ENCODE results near the gene PGA3. TPM values are rescaled to one million over a fixed set of nuclear protein-coding genes. Genes with fewer than 3 reads are reported as not detected.
"Not testable (repeated sequence)": the region's sequence is repeated elsewhere in the genome, so short reads cannot be mapped to it uniquely, and the experiment has no call there.

The PGA3 gene
- polyA plus RNA-seq, 1 experiment: not detected

GRCh38 chr11:61198948-61199523 is 4.3 kb upstream of the PGA3 start:
- no peak for TF ChIP-seq CTCF (IDR thresholded peaks at IDR 0.05; ENCODE audit: insufficient read depth, low read depth, low read length)
- H3K36me3 ChIP-seq (ENCODE audit: control insufficient read depth, insufficient read depth, low read length): no peaks in the 10 kb centered on the region
- CTCF ChIA-PET: interaction anchor here (0.7 kb wide), 1 partner anchor 12 kb away, joined by 3 read pairs; no protein-coding TSS in a partner anchor
- POLR2A ChIA-PET: no interaction called here
- peaks cover 8% of the 10 kb centered on the region for H3K27me3 ChIP-seq (ENCODE audit: control insufficient read depth, insufficient read depth, low read length)
- no peak for DNase-seq (ENCODE audit: low read depth)
- H3K4me3 ChIP-seq (ENCODE audit: low read depth, low read length): no peak overlapping the region

- ChIA-PET POLR2A (no interaction called here), CTCF (interaction anchor here (1.1 kb wide), 1 partner anchor 15 kb away, joined by 3 read pairs; no protein-coding TSS in a partner anchor)
- H3K27me3 ChIP-seq (ENCODE audit: control insufficient read depth, insufficient read depth, low read length): peaks cover 3% of the 10 kb centered on the region; the same call in 1 of the 2 replicates
- H3K36me3 ChIP-seq (ENCODE audit: control insufficient read depth, insufficient read depth, low read length): no peaks in the 10 kb centered on the region
- no peak overlapping the region for H3K4me3 ChIP-seq (ENCODE audit: low read depth, low read length)
- TF ChIP-seq CTCF (IDR thresholded peaks at IDR 0.05; ENCODE audit: insufficient read depth, low read depth, low read length): no peak
- no peak for DNase-seq (ENCODE audit: low read depth)
These were observed 1.8 kb upstream of the PGA3 start for GRCh38 chr11:61201476-61201875.

GRCh38 chr11:61203873-61204272 is 558 bp downstream of the PGA3 start:
- H3K4me3 ChIP-seq (ENCODE audit: low read depth, low read length); H3K36me3 ChIP-seq (ENCODE audit: control insufficient read depth, insufficient read depth, low read length); H3K27me3 ChIP-seq (ENCODE audit: control insufficient read depth, insufficient read depth, low read length); DNase-seq (ENCODE audit: low read depth); POLR2A ChIA-PET; CTCF ChIA-PET: not testable (repeated sequence)

GRCh38 chr11:61204502-61205059 is 1.3 kb downstream of the PGA3 start:
- CTCF ChIA-PET; H3K4me3 ChIP-seq (ENCODE audit: low read depth, low read length); H3K36me3 ChIP-seq (ENCODE audit: control insufficient read depth, insufficient read depth, low read length); DNase-seq (ENCODE audit: low read depth); H3K27me3 ChIP-seq (ENCODE audit: control insufficient read depth, insufficient read depth, low read length); POLR2A ChIA-PET: not testable (repeated sequence)

- DNase-seq (ENCODE audit: low read depth); H3K36me3 ChIP-seq (ENCODE audit: control insufficient read depth, insufficient read depth, low read length); H3K27me3 ChIP-seq (ENCODE audit: control insufficient read depth, insufficient read depth, low read length); POLR2A ChIA-PET; H3K4me3 ChIP-seq (ENCODE audit: low read depth, low read length); CTCF ChIA-PET: not testable (repeated sequence)
These were observed 4.5 kb downstream of the PGA3 start for GRCh38 chr11:61207636-61208310.

GRCh38 chr11:61210629-61211028 is 7.3 kb downstream of the PGA3 start:
- DNase-seq (ENCODE audit: low read depth); POLR2A ChIA-PET; H3K36me3 ChIP-seq (ENCODE audit: control insufficient read depth, insufficient read depth, low read length); H3K4me3 ChIP-seq (ENCODE audit: low read depth, low read length); CTCF ChIA-PET; H3K27me3 ChIP-seq (ENCODE audit: control insufficient read depth, insufficient read depth, low read length): not testable (repeated sequence)

GRCh38 chr11:61211327-61211952 is 8.1 kb downstream of the PGA3 start:
- H3K4me3 ChIP-seq (ENCODE audit: low read depth, low read length); DNase-seq (ENCODE audit: low read depth); H3K36me3 ChIP-seq (ENCODE audit: control insufficient read depth, insufficient read depth, low read length); CTCF ChIA-PET; H3K27me3 ChIP-seq (ENCODE audit: control insufficient read depth, insufficient read depth, low read length); POLR2A ChIA-PET: not testable (repeated sequence)

- H3K4me3 ChIP-seq (ENCODE audit: low read depth, low read length); CTCF ChIA-PET; DNase-seq (ENCODE audit: low read depth); H3K27me3 ChIP-seq (ENCODE audit: control insufficient read depth, insufficient read depth, low read length); POLR2A ChIA-PET; H3K36me3 ChIP-seq (ENCODE audit: control insufficient read depth, insufficient read depth, low read length): not testable (repeated sequence)
These were observed 8.9 kb downstream of the PGA3 start for GRCh38 chr11:61212202-61212601.

- DNase-seq (ENCODE audit: low read depth); CTCF ChIA-PET; H3K27me3 ChIP-seq (ENCODE audit: control insufficient read depth, insufficient read depth, low read length); H3K4me3 ChIP-seq (ENCODE audit: low read depth, low read length); H3K36me3 ChIP-seq (ENCODE audit: control insufficient read depth, insufficient read depth, low read length); POLR2A ChIA-PET: not testable (repeated sequence)
These were observed 10.5 kb downstream of the PGA3 start for GRCh38 chr11:61213711-61214324.

GRCh38 chr11:61218306-61218705 is 15.0 kb downstream of the PGA3 start:
- H3K27me3 ChIP-seq (ENCODE audit: control insufficient read depth, insufficient read depth, low read length); POLR2A ChIA-PET; H3K36me3 ChIP-seq (ENCODE audit: control insufficient read depth, insufficient read depth, low read length); H3K4me3 ChIP-seq (ENCODE audit: low read depth, low read length); CTCF ChIA-PET; DNase-seq (ENCODE audit: low read depth): not testable (repeated sequence)

All from BJ (cell line).